B cell (primary cell): ENCODE results near the gene HS3ST3A1. TPM values are rescaled to one million over a fixed set of nuclear protein-coding genes. Genes with fewer than 3 reads are reported as not detected.

Experiments used
- ATAC-seq: fragments of 200-7000 bp; cut with Tn5 transposase; one replicate; pipeline ENCODE4 v1.10.0; 2021; ENCODE audit warnings: low read depth, mild to moderate bottlenecking, moderate number of reproducible peaks, moderate library complexity
- CTCF ChIA-PET: fragments of 350-600 bp; sonication (Branson Sonifier 250); formaldehyde crosslinking; loops from one replicate; lab custom pipeline; 2021; ENCODE audit warnings: antibody characterized with exemption, inconsistent platforms; lab: Charles Lee
- POLR2A ChIA-PET: fragments of 350-600 bp; sonication (Branson Sonifier 250); formaldehyde crosslinking; loops from one replicate; lab custom pipeline; 2021; ENCODE audit warnings: antibody characterized with exemption; lab: Charles Lee
- DNase-seq: peaks from one replicate; pipeline ENCODE4 v3.0.0; 2013
- H2AFZ ChIP-seq: 2 replicates; pipeline ENCODE4 v1.6.1; 2012; ENCODE audit warnings: mild to moderate bottlenecking, low read depth, low read length; ENCODE audit not compliant: insufficient read depth, poor library complexity, severe bottlenecking
- H3K27ac ChIP-seq, 2 donors: 1 replicate in 1 of 2; 2 replicates in 1 of 2; pipeline ENCODE4 v1.5.1; 2012 to 2013; ENCODE audit warnings: low read length in 2 of 2, mild to moderate bottlenecking in 2 of 2, moderate library complexity in 1 of 2
- H3K27me3 ChIP-seq, 4 experiments: fragments of 200-600 bp in 1 of 4; sonication (generic) in 1 of 4; replicated peaks in 1 of 4; 1 replicate in 2 of 4; 2 replicates in 2 of 4; pipeline versions ENCODE4 v1.6.1 to v1.7.0; 2013 to 2016; ENCODE audit warnings: low read length in 3 of 4, mild to moderate bottlenecking in 2 of 4, mixed read lengths in 1 of 4, moderate library complexity in 1 of 4; ENCODE audit not compliant: insufficient read depth in 4 of 4, control insufficient read depth in 3 of 4; ENCODE audit errors: control extremely low read depth in 1 of 4
- H3K36me3 ChIP-seq, 2 experiments: replicated peaks in 1 of 2; 1 replicate in 1 of 2; 2 replicates in 1 of 2; pipeline versions ENCODE4 v1.6.1 to v1.7.1; 2013; ENCODE audit warnings: low read length in 1 of 2; ENCODE audit not compliant: insufficient read depth in 2 of 2, control insufficient read depth in 1 of 2; ENCODE audit errors: control extremely low read depth in 1 of 2, extremely low read depth in 1 of 2
- H3K4me1 ChIP-seq, 2 donors: fragments of 200-600 bp in 1 of 2; sonication (generic) in 1 of 2; 1 replicate in 1 of 2; 2 replicates in 1 of 2; pipeline versions ENCODE4 v1.5.1 to v1.6.1; 2013 to 2017; ENCODE audit warnings: low read length in 2 of 2; ENCODE audit not compliant: control insufficient read depth in 2 of 2, insufficient read depth in 2 of 2
- H3K4me2 ChIP-seq: replicated peaks from 2 replicates; pipeline ENCODE3; 2012; ENCODE audit warnings: mild to moderate bottlenecking, low read depth, low read length; ENCODE audit not compliant: poor library complexity, severe bottlenecking
- H3K4me3 ChIP-seq, 5 experiments: fragments of 200-600 bp in 1 of 5; sonication (generic) in 1 of 5; 1 replicate in 3 of 5; 2 replicates in 2 of 5; pipeline versions ENCODE4 v1.5.1 to v1.7.0; 2011 to 2016; ENCODE audit warnings: low read length in 4 of 5, mild to moderate bottlenecking in 4 of 5, low read depth in 2 of 5, control low read depth in 1 of 5, moderate library complexity in 1 of 5; ENCODE audit not compliant: insufficient read depth in 1 of 5; ENCODE audit errors: control extremely low read depth in 1 of 5, extremely low read depth in 1 of 5
- H3K79me2 ChIP-seq: fragments of 200-600 bp; sonication (generic); one replicate; pipeline ENCODE4 v1.6.0; 2016; ENCODE audit warnings: low read length; ENCODE audit not compliant: control insufficient read depth, insufficient read depth
- H3K9ac ChIP-seq: fragments of 200-600 bp; sonication (generic); 2 replicates; pipeline ENCODE4 v1.6.1; 2017; ENCODE audit warnings: mild to moderate bottlenecking, low read length, moderate library complexity
- H3K9me3 ChIP-seq, 3 donors: one replicate each; pipeline versions ENCODE4 v1.6.1 to v1.7.1; 2013; ENCODE audit warnings: low read length in 2 of 3; ENCODE audit not compliant: control insufficient read depth in 2 of 3, insufficient read depth in 1 of 3; ENCODE audit errors: control extremely low read depth in 1 of 3
- H4K20me1 ChIP-seq: 2 replicates; pipeline ENCODE4 v1.6.0; 2012; ENCODE audit warnings: mild to moderate bottlenecking, low read length; ENCODE audit not compliant: insufficient read depth, control insufficient read depth, poor library complexity, severe bottlenecking
- H3K27ac Mint-ChIP-seq: one replicate; pipeline ENCODE4 v1.8.0; 2021; ENCODE audit warnings: mixed read lengths
- H3K27me3 Mint-ChIP-seq: one replicate; pipeline ENCODE4 v1.8.0; 2021; ENCODE audit warnings: mixed read lengths
- H3K4me1 Mint-ChIP-seq: one replicate; pipeline ENCODE4 v1.8.0; 2021; ENCODE audit warnings: mixed read lengths
- H3K4me3 Mint-ChIP-seq: one replicate; pipeline ENCODE4 v1.8.0; 2021; ENCODE audit warnings: mixed read lengths
- H3K9me3 Mint-ChIP-seq: one replicate; pipeline ENCODE4 v1.8.0; 2022; ENCODE audit warnings: mixed read lengths; ENCODE audit not compliant: insufficient read depth
- CTCF ChIP-seq: fragments of 200-600 bp; IDR thresholded peaks from one replicate; pipeline ENCODE4 v1.8.0; 2022; ENCODE audit warnings: antibody characterized with exemption, mild to moderate bottlenecking
- EZH2 ChIP-seq: IDR thresholded peaks from 2 replicates; pipeline ENCODE4 v1.6.1; 2012; ENCODE audit warnings: borderline replicate concordance, low read depth, mild to moderate bottlenecking, moderate library complexity, low read length; ENCODE audit not compliant: insufficient read depth, poor library complexity, severe bottlenecking
- WGBS: methylation state at CpG from one replicate; pipeline ENCODE4 v1.1.5; 2013; ENCODE audit warnings: missing lambda C conversion rate; ENCODE audit not compliant: insufficient coverage; 5-methylcytosine and 5-hydroxymethylcytosine counted together
- intact Hi-C: fragments of 100-400 bp; cut with micrococcal nuclease; formaldehyde crosslinking; loops from one replicate; pipeline ENCODE4 v1.10.0; 2022
- polyA plus RNA-seq: library from polyadenylated mRNA; depleted of rRNA; stranded (reverse); fragments of >200 nt; gene quantifications from 2 replicates; pipeline ENCODE4 v1.2.3, GENCODE V29; 2012
- total RNA-seq, 2 donors: library from RNA; stranded (reverse); fragments of 120-200 nt in 1 of 2; gene quantifications; 1 replicate in 1 of 2; 2 replicates in 1 of 2; pipeline versions ENCODE4 v1.2.3 to v1.2.4, GENCODE V29; 2013 to 2022

Gene HS3ST3A1
- total and polyA plus RNA-seq, 2 donors (not counting 1 experiment from before 2014, with no cell fraction given) = 0.17 to 0.75 TPM

GRCh38 chr17:13523164-13523563, 78.6 kb downstream of the HS3ST3A1 start:
- no peak overlapping the region for H3K4me2 ChIP-seq
- TF ChIP-seq EZH2 = no peak
- TF ChIP-seq CTCF = no peak
- intact Hi-C loops = no loop called here
- H3K27ac ChIP-seq = no peak overlapping the region
- no peaks in the 10 kb centered on the region for H3K79me2 ChIP-seq
- no peaks in the 10 kb centered on the region for H3K27me3 Mint-ChIP-seq
- peaks cover 0 to 4% (median 0%) of the 10 kb centered on the region in 3 donors for H3K9me3 ChIP-seq
- no peak overlapping the region for H3K4me3 Mint-ChIP-seq
- ATAC-seq (no peak), DNase-seq (no peak)
- no peak overlapping the region for H2AFZ ChIP-seq
- 92% methylated on average over 5 of the region's 5 CpGs for WGBS
- no peaks in the 10 kb centered on the region for H3K4me1 ChIP-seq
- no peaks in the 10 kb centered on the region for H3K27me3 ChIP-seq
- POLR2A ChIA-PET = no interaction called here
- H3K4me1 Mint-ChIP-seq = no peaks in the 10 kb centered on the region
- no peak overlapping the region for H3K4me3 ChIP-seq
- H3K9ac ChIP-seq = no peak overlapping the region
- no peak overlapping the region for H3K27ac Mint-ChIP-seq
- CTCF ChIA-PET = no interaction called here
- H3K36me3 ChIP-seq = no peaks in the 10 kb centered on the region
- H4K20me1 ChIP-seq = no peaks in the 10 kb centered on the region
- H3K9me3 Mint-ChIP-seq = no peaks in the 10 kb centered on the region

DNA sequence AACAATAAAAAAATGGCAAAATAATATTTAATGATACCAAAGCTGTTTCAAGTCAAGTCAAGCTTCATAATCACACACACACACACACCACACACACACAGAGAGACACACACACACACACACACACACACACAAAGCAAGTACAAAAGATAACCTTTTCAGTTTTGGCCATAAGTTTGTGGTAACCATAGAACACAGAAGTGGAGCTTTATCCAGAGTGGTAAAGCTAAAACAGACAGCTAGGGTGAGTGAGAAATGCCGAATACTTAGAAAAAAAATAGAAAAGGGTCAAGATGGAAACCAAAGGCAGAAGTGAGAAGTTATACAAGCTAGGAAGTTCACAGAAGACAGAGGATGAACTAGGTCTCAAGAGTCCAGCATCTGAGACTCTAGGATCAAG, 79.0 kb downstream of the HS3ST3A1 start:
- Mint-ChIP-seq H3K27me3 (no peaks in the 10 kb centered on the region), H3K4me3 (no peak overlapping the region), H3K4me1 (no peaks in the 10 kb centered on the region), H3K9me3 (no peaks in the 10 kb centered on the region), H3K27ac (no peak overlapping the region)
- CTCF ChIA-PET = no interaction called here
- no peak overlapping the region for H3K4me3 ChIP-seq
- H3K9ac ChIP-seq = no peak overlapping the region
- peaks cover 0 to 4% (median 0%) of the 10 kb centered on the region in 3 donors for H3K9me3 ChIP-seq
- no peaks in the 10 kb centered on the region for H3K79me2 ChIP-seq
- WGBS = 100% methylated on average over 1 of the region's 1 CpG
- no peaks in the 10 kb centered on the region for H3K36me3 ChIP-seq
- no peak overlapping the region for H2AFZ ChIP-seq
- no peak for DNase-seq
- no peaks in the 10 kb centered on the region for H3K27me3 ChIP-seq
- H3K4me1 ChIP-seq = no peaks in the 10 kb centered on the region
- no peaks in the 10 kb centered on the region for H4K20me1 ChIP-seq
- no peak overlapping the region for H3K4me2 ChIP-seq
- intact Hi-C loops = no loop called here
- no peak for ATAC-seq
- POLR2A ChIA-PET = no interaction called here
- TF ChIP-seq CTCF (no peak), EZH2 (no peak)
- no peak overlapping the region for H3K27ac ChIP-seq
